ENCODE data around the gene TLE6. TPM values are rescaled to one million over a fixed set of nuclear protein-coding genes. Genes with fewer than 3 reads are reported as not detected.

The TLE6 gene
- total and polyA plus RNA-seq, 2 donors (not counting 3 experiments of a cell fraction or from before 2014, with no cell fraction given) = 1.6 to 1.9 TPM

DNA sequence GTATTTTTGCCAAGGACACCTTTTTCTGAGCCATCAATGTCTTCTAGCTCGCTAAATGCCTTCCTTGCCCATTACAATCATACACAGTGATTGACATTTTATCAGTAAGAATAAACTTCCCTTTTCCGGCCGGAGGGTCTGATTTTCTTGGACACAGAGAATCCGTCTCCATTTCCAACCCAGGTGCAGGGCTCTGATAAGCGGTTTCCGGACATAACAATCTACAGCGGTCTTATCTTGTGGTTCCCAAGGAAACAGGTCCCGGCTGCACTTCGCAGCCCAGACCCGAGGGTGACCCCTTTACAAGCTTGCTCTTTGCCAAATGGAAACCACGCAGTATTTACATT is 27.5 kb upstream of the TLE6 start:
- H4K20me1 ChIP-seq (replicated peaks; ENCODE audit: control insufficient read depth, extremely low read depth, insufficient read depth, low read length) = no peaks in the 10 kb centered on the region
- intact Hi-C loops (cut with micrococcal nuclease) (loop anchor here (1.0 to 2.0 kb wide), 11 partner anchors 22 to 302 kb away; partner anchors contain the start of genes THOP1, ZNF555 and ZNF57), dilution Hi-C loops (cut with MboI; ENCODE audit: extremely low pct_ligation_motif_present, low sequenced_read_pairs) (no loop called here)
- H3K9me1 ChIP-seq (replicated peaks; ENCODE audit: control insufficient read depth, extremely low read depth, insufficient read depth, low read length) = no peaks in the 10 kb centered on the region
- no peaks in the 10 kb centered on the region for H3K9me3 ChIP-seq (replicated peaks; ENCODE audit: control insufficient read depth, insufficient read depth, low read length)
- peak overlapping the region; percentile 16 to 82 (median 57) for H3K4me3 ChIP-seq (replicated peaks in 1 of 3; ENCODE audit: insufficient read depth in 1 of 3, low read depth in 1 of 3, low read length in 3 of 3)
- CTCF ChIA-PET = interaction anchor here (0.6 to 4.7 kb wide), 33 partner anchors 8 to 352 kb away, joined by 3 to 105 read pairs (median 6); partner anchors contain the start of genes TLE6, ZNF555 and ZNF57
- TSS peak; percentile 77 for BruUV-seq (replicated peaks)
- FAIRE-seq (peak; percentile 99), DNase-seq (ENCODE audit: low read depth, low spot score) (peak; percentile 99)
- peak overlapping the region; percentile 80 for H3K4me2 ChIP-seq (ENCODE audit: insufficient read depth, low read length)
- peaks cover 27% of the 10 kb centered on the region for H3K4me1 ChIP-seq (ENCODE audit: control insufficient read depth, extremely low read depth, insufficient read depth, low read length)
- peak overlapping the region; percentile 94 for H3K9ac ChIP-seq (replicated peaks; ENCODE audit: extremely low read depth, insufficient read depth, low read length)
- H3K27ac ChIP-seq (ENCODE audit: insufficient read depth, low read depth, low read length) = peak overlapping the region; percentile 95
- POLR2A ChIA-PET = interaction anchor here (0.5 to 2.2 kb wide), 9 partner anchors 49 to 474 kb away, joined by 3 to 16 read pairs (median 6); partner anchors contain the start of genes GADD45B and ZNF57
- H3K36me3 ChIP-seq (ENCODE audit: control insufficient read depth in 2 of 2, extremely low read depth in 1 of 2, insufficient read depth in 2 of 2, low read length in 2 of 2) = no peaks in the 10 kb centered on the region
- no peak for TF ChIP-seq EZH2 (IDR thresholded peaks at IDR 0.05; ENCODE audit: borderline replicate concordance, low read depth, low read length, severe bottlenecking)
- TF ChIP-seq, protein P1, sequence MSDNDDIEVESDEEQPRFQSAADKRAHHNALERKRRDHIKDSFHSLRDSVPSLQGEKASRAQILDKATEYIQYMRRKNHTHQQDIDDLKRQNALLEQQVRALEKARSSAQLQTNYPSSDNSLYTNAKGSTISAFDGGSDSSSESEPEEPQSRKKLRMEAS (IDR thresholded peaks at IDR 0.05; ENCODE audit: insufficient read depth, insufficient read length) = no peak
- peak; percentile 99 for TF ChIP-seq GATA2 (IDR thresholded peaks at IDR 0.05; ENCODE audit: insufficient read depth, insufficient read length, low read depth, low read length)
- TF ChIP-seq POLR2A (IDR thresholded peaks at IDR 0.05; ENCODE audit: low read depth, low read length) = no peak
- TF ChIP-seq FOS (IDR thresholded peaks at IDR 0.05; ENCODE audit: borderline replicate concordance, insufficient read depth, low read length) = peak; percentile 4
- TF ChIP-seq POLR2AphosphoS5 (IDR thresholded peaks at IDR 0.05; ENCODE audit: insufficient read depth, low read depth, low read length) = peak; percentile 98
- TF ChIP-seq JUN (IDR thresholded peaks at IDR 0.05; ENCODE audit: borderline replicate concordance, insufficient read depth, insufficient read length, low read depth) = peak; percentile 40
- no peak for TF ChIP-seq MYC (IDR thresholded peaks at IDR 0.05; ENCODE audit: low read depth, low read length)
- no peak overlapping the region for H2AFZ ChIP-seq (ENCODE audit: low read depth, low read length)
- no peaks in the 10 kb centered on the region for H3K27me3 ChIP-seq (ENCODE audit: control insufficient read depth in 2 of 2, insufficient read depth in 2 of 2, low read length in 2 of 2)
- H3K79me2 ChIP-seq (ENCODE audit: control insufficient read depth, insufficient read depth, low read length) = no peaks in the 10 kb centered on the region

Data from endothelial cell of umbilical vein (primary cell).